ENCODE results near the gene CSAG1.
"Not testable (repeated sequence)": the region's sequence is repeated elsewhere in the genome, so short reads cannot be mapped to it uniquely, and the experiment has no call there.

Gene CSAG1

GRCh38 chrX:152697952-152698931 lies 35.3 kb downstream of the CSAG1 start, which contains the start of gene MAGEA3:
Gene MAGEA3 (plus strand): TSS chrX:152698794. CDS start chrX:152700833, 2,039 bp downstream.
- not testable (repeated sequence) for DNase-seq (ENCODE audit: low read depth)

- DNase-seq (ENCODE audit: low read depth): not testable (repeated sequence)
These were observed 52.5 kb downstream of the CSAG1 start for GRCh38 chrX:152681012-152681411.

All from iris pigment epithelial cell (primary cell).